H9 (cell line): Measurements from ENCODE around the gene BAX. TPM values are rescaled to one million over a fixed set of nuclear protein-coding genes. Genes with fewer than 3 reads are reported as not detected.

Experiments
- DNase-seq: peaks from one replicate; pipeline ENCODE4 v3.0.0-alpha.2; 2017
- H2AFZ ChIP-seq: one replicate; pipeline ENCODE4 v1.6.1; 2013; ENCODE audit warnings: mild to moderate bottlenecking, low read length, control low read depth, moderate library complexity
- H2AK5ac ChIP-seq: 2 replicates; pipeline ENCODE4 v1.6.1; 2013; ENCODE audit warnings: low read length, control low read depth, mixed read lengths; ENCODE audit not compliant: insufficient read length
- H2BK120ac ChIP-seq: one replicate; pipeline ENCODE4 v1.6.1; 2013; ENCODE audit warnings: low read depth, mild to moderate bottlenecking, low read length, control low read depth, inconsistent platforms; ENCODE audit not compliant: poor library complexity, severe bottlenecking
- H2BK12ac ChIP-seq: 2 replicates; pipeline ENCODE4 v1.6.1; 2013; ENCODE audit warnings: low read length, control low read depth, mixed read lengths, low read depth; ENCODE audit not compliant: insufficient read length
- H2BK15ac ChIP-seq: 2 replicates; pipeline ENCODE4 v1.6.1; 2013; ENCODE audit warnings: low read depth, low read length, control low read depth
- H2BK20ac ChIP-seq: one replicate; pipeline ENCODE4 v1.6.1; 2013; ENCODE audit warnings: low read depth, mild to moderate bottlenecking, low read length, control low read depth, inconsistent platforms; ENCODE audit not compliant: poor library complexity, severe bottlenecking
- H2BK5ac ChIP-seq: 2 replicates; pipeline ENCODE4 v1.6.1; 2013; ENCODE audit warnings: low read length, control low read depth, mixed read lengths; ENCODE audit not compliant: insufficient read length
- H3K14ac ChIP-seq: 2 replicates; pipeline ENCODE4 v1.6.1; 2013; ENCODE audit warnings: low read length, control low read depth; ENCODE audit not compliant: insufficient read depth
- H3K18ac ChIP-seq: 2 replicates; pipeline ENCODE4 v1.6.1; 2013; ENCODE audit warnings: low read depth, mild to moderate bottlenecking, mixed read lengths, low read length, control low read depth; ENCODE audit not compliant: insufficient read length
- H3K23ac ChIP-seq: 2 replicates; pipeline ENCODE4 v1.6.1; 2013; ENCODE audit warnings: low read length, control low read depth, mixed read lengths, low read depth; ENCODE audit not compliant: insufficient read length
- H3K23me2 ChIP-seq: 2 replicates; pipeline ENCODE4 v1.6.1; 2013; ENCODE audit warnings: low read depth, mild to moderate bottlenecking, mixed read lengths, low read length, control low read depth; ENCODE audit not compliant: insufficient read length, poor library complexity, severe bottlenecking
- H3K27ac ChIP-seq: 2 replicates; pipeline ENCODE4 v1.5.1; 2013; ENCODE audit warnings: low read length, control low read depth, mixed read lengths, low read depth; ENCODE audit not compliant: insufficient read length
- H3K27me3 ChIP-seq: 2 replicates; pipeline ENCODE4 v1.6.1; 2013; ENCODE audit warnings: low read length, control low read depth, inconsistent platforms; ENCODE audit not compliant: insufficient read depth
- H3K4ac ChIP-seq: 2 replicates; pipeline ENCODE4 v1.6.1; 2013; ENCODE audit warnings: low read depth, mild to moderate bottlenecking, control low read depth, inconsistent platforms, low read length, moderate library complexity
- H3K4me1 ChIP-seq: 2 replicates; pipeline ENCODE4 v1.6.1; 2013; ENCODE audit warnings: low read length, control low read depth, inconsistent platforms; ENCODE audit not compliant: insufficient read depth
- H3K4me2 ChIP-seq: 2 replicates; pipeline ENCODE4 v1.6.1; 2013; ENCODE audit warnings: low read length, control low read depth, mixed read lengths; ENCODE audit not compliant: insufficient read length, insufficient read depth
- H3K56ac ChIP-seq: 2 replicates; pipeline ENCODE4 v1.6.1; 2013; ENCODE audit warnings: low read depth, mild to moderate bottlenecking, mixed read lengths, low read length, control low read depth; ENCODE audit not compliant: insufficient read length
- H3K79me1 ChIP-seq: 2 replicates; pipeline ENCODE4 v1.6.1; 2013; ENCODE audit warnings: low read depth, mild to moderate bottlenecking, moderate library complexity, low read length, control low read depth, inconsistent platforms; ENCODE audit not compliant: insufficient read depth, poor library complexity, severe bottlenecking
- H3K79me2 ChIP-seq: 2 replicates; pipeline ENCODE4 v1.6.1; 2013; ENCODE audit warnings: low read length, control low read depth, inconsistent platforms; ENCODE audit not compliant: insufficient read depth
- H3K9ac ChIP-seq: 2 replicates; pipeline ENCODE4 v1.6.1; 2013; ENCODE audit warnings: low read length, control low read depth, mixed read lengths; ENCODE audit not compliant: insufficient read length; ENCODE audit errors: extremely low read depth
- H3K9me3 ChIP-seq: one replicate; pipeline ENCODE4 v1.6.1; 2013; ENCODE audit warnings: low read depth, low read length, inconsistent platforms; ENCODE audit not compliant: control insufficient read depth
- H3T11ph ChIP-seq: one replicate; pipeline ENCODE4 v1.6.1; 2013; ENCODE audit warnings: mild to moderate bottlenecking, low read length, control low read depth, inconsistent platforms
- H4K20me1 ChIP-seq: one replicate; pipeline ENCODE4 v1.6.1; 2013; ENCODE audit not compliant: control insufficient read depth, insufficient read length, insufficient read depth
- H4K5ac ChIP-seq: 2 replicates; pipeline ENCODE4 v1.6.1; 2013; ENCODE audit warnings: low read depth, mild to moderate bottlenecking, mixed read lengths, low read length, control low read depth; ENCODE audit not compliant: insufficient read length
- H4K8ac ChIP-seq: replicated peaks from 2 replicates; pipeline ENCODE4 v1.6.1; 2013; ENCODE audit warnings: low read length, control low read depth, mixed read lengths, low read depth; ENCODE audit not compliant: insufficient read length
- H4K91ac ChIP-seq: 2 replicates; pipeline ENCODE4 v1.6.1; 2013; ENCODE audit warnings: low read depth, mild to moderate bottlenecking, moderate library complexity, mixed read lengths, low read length, control low read depth; ENCODE audit not compliant: insufficient read length
- H3K27ac Mint-ChIP-seq, 3 experiments: 2 replicates in 2 of 3; 3 replicates in 1 of 3; pipeline ENCODE4 v1.8.0; 2020 to 2021; ENCODE audit warnings: mixed read lengths in 3 of 3, mild to moderate bottlenecking in 1 of 3, moderate library complexity in 1 of 3
- H3K27me3 Mint-ChIP-seq: 2 replicates; pipeline ENCODE4 v1.8.0; 2021; ENCODE audit warnings: low read depth, mild to moderate bottlenecking, moderate library complexity, mixed read lengths
- H3K36me3 Mint-ChIP-seq, 3 experiments: 2 replicates in 2 of 3; 3 replicates in 1 of 3; pipeline ENCODE4 v1.8.0; 2020 to 2021; ENCODE audit warnings: low read depth in 3 of 3, mixed read lengths in 3 of 3; ENCODE audit not compliant: insufficient read depth in 1 of 3
- H3K4me1 Mint-ChIP-seq, 2 experiments: 2 replicates each; pipeline ENCODE4 v1.8.0; 2020; ENCODE audit warnings: mixed read lengths in 2 of 2
- H3K4me3 Mint-ChIP-seq, 2 experiments: 2 replicates in 1 of 2; 3 replicates in 1 of 2; pipeline ENCODE4 v1.8.0; 2020 to 2021; ENCODE audit warnings: mild to moderate bottlenecking in 2 of 2, mixed read lengths in 2 of 2, moderate library complexity in 1 of 2
- H3K9me3 Mint-ChIP-seq, 2 experiments: 2 replicates in 1 of 2; 3 replicates in 1 of 2; pipeline ENCODE4 v1.8.0; 2020; ENCODE audit warnings: mild to moderate bottlenecking in 2 of 2, mixed read lengths in 2 of 2, moderate library complexity in 1 of 2
- CTCF ChIP-seq: fragments of 200-600 bp; sonication (generic); conservative IDR thresholded peaks from 3 replicates; pipeline ENCODE4 v1.8.0; 2021; ENCODE audit warnings: antibody characterized with exemption, mild to moderate bottlenecking
- WGBS: extraction: QIAGEN DNeasy Blood & Tissue Kit; methylation state at CpG from one replicate; pipeline ENCODE4 v1.1.7; 2013; ENCODE audit warnings: missing lambda C conversion rate, low lambda C conversion rate, mixed read lengths; ENCODE audit not compliant: insufficient read length; ENCODE audit errors: extremely low coverage; 5-methylcytosine and 5-hydroxymethylcytosine counted together
- total RNA-seq: library from RNA; stranded (reverse); gene quantifications from 2 replicates; pipeline ENCODE4 v1.2.1, GENCODE V29; 2021

The BAX gene
- total RNA-seq, 1 experiment from 2014 or later: 310 TPM

- H3K27me3 Mint-ChIP-seq: no peaks in the 10 kb centered on the region
- Histone ChIP-seq H3K9ac (no peak overlapping the region), H2BK15ac (no peak overlapping the region), H2BK120ac (no peak overlapping the region), H3K79me1 (no peaks in the 10 kb centered on the region), H4K8ac (no peak overlapping the region), H3K4ac (no peak overlapping the region), H2BK20ac (no peak overlapping the region), H3K18ac (no peak overlapping the region), H3K27me3 (no peaks in the 10 kb centered on the region), H4K91ac (no peak overlapping the region), H4K20me1 (no peaks in the 10 kb centered on the region), H2BK5ac (no peak overlapping the region), H3K79me2 (no peaks in the 10 kb centered on the region), H3K9me3 (no peaks in the 10 kb centered on the region), H2BK12ac (no peak overlapping the region), H3K23ac (no peak overlapping the region), H3T11ph (no peak overlapping the region), H3K4me2 (no peak overlapping the region), H3K23me2 (no peaks in the 10 kb centered on the region), H3K56ac (no peak overlapping the region), H3K4me1 (no peaks in the 10 kb centered on the region), H2AFZ (no peak overlapping the region), H3K14ac (no peak overlapping the region), H2AK5ac (no peak overlapping the region), H4K5ac (no peak overlapping the region), H3K27ac (no peak overlapping the region)
- no CpG with 5 or more reads among the region's 7 CpGs for WGBS
- H3K36me3 Mint-ChIP-seq: peaks cover 15 to 63% (median 59%) of the 10 kb centered on the region in 3 experiments; a peak in 6 of 7 replicates
- no peak for TF ChIP-seq CTCF
- no peak overlapping the region for H3K27ac Mint-ChIP-seq
- DNase-seq: no peak
- H3K4me1 Mint-ChIP-seq: peaks cover 0 to under 1% of the 10 kb centered on the region in 2 experiments; a peak in 2 of 4 replicates
- no peaks in the 10 kb centered on the region for H3K9me3 Mint-ChIP-seq
- H3K4me3 Mint-ChIP-seq: no peak overlapping the region
These were observed 50.4 kb downstream of the BAX start for GRCh38 chr19:49004964-49005614.
